HL-60 (cell line): ENCODE results near the gene APOL3.
"Not testable (repeated sequence)": the region's sequence is repeated elsewhere in the genome, so short reads cannot be mapped to it uniquely, and the experiment has no call there.

Experiments used
- DNase-seq, 2 experiments: peaks; one replicate each; pipeline ENCODE4 v3.0.0-alpha.2; 2010 to 2020; ENCODE audit warnings: low read depth in 1 of 2, low spot score in 1 of 2
- H3K27ac ChIP-seq: fragments of 250-450 bp; sonication (Bioruptor Pico); replicated peaks from 2 replicates; pipeline ENCODE4 v1.5.1; 2020; ENCODE audit warnings: mild to moderate bottlenecking, moderate library complexity
- H3K27me3 ChIP-seq: fragments of 250-450 bp; sonication (Bioruptor Pico); 2 replicates; pipeline ENCODE4 v1.5.1; 2021; ENCODE audit warnings: mild to moderate bottlenecking, moderate library complexity; ENCODE audit not compliant: insufficient read depth, poor library complexity, severe bottlenecking
- H3K4me3 ChIP-seq: replicated peaks from 2 replicates; pipeline ENCODE4 v1.5.1; 2011; ENCODE audit warnings: mild to moderate bottlenecking, control low read depth, low read length; ENCODE audit not compliant: insufficient read depth
- CTCF ChIP-seq: IDR thresholded peaks from one replicate; pipeline ENCODE4 v1.5.1; 2011; ENCODE audit warnings: low read length, control low read depth, inconsistent platforms; ENCODE audit not compliant: insufficient read depth
- GABPA ChIP-seq: IDR thresholded peaks from 2 replicates; pipeline ENCODE4 v1.6.1; 2012; ENCODE audit warnings: low read depth

APOL3 gene

GRCh38 chr22:36097880-36098279, 62.7 kb downstream of the APOL3 start:
- TF ChIP-seq CTCF: no peak
- TF ChIP-seq GABPA: no peak
- no peak for DNase-seq
- peaks cover 4% of the 10 kb centered on the region for H3K27me3 ChIP-seq
- no peak overlapping the region for H3K4me3 ChIP-seq
- no peak overlapping the region for H3K27ac ChIP-seq

GRCh38 chr22:36090772-36091171, 69.8 kb downstream of the APOL3 start:
- H3K4me3 ChIP-seq, H3K27ac ChIP-seq, DNase-seq, H3K27me3 ChIP-seq: not testable (repeated sequence)
